ENCODE measurements around the gene OTUB1.

DNA sequence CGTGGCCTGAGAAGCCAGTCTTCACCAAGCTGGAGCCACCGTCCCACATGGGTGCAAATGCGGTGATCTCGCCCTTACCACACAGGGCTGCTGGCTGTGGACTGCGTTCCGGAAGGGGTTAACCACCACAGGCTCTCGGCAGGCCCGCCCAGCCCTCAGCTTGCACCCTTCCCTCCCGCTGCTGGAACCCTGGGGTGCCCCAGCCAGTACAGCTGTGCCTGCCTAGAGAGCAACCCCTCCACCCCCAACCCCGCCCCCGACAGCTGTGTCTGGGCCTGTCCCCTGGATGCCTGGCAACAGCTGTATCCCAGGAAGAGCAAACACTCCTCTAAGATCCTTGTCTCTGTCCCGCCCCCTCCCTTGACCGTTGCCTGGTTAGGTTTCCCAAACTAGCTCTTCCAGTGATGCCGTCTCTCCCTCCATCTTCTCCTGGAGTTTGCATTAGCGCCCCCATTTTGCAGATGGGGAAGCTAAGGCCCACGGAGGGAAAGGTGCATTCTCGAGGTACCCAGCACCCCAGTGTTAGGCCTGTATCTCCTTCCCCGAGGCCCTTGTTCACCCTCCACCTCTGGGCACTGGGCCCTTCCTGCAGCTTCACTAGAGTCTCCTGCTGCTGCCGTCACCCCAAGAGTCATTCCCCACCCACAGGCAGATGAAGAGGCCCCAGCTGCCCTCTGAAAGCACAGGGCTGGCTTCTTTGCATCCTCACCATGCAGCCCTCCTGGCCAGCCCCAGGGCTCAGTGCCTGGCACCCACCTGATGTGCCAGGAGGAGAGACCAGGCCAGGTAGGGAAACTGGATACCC, 24.4 kb upstream of the OTUB1 start:
- TF ChIP-seq, protein P1, sequence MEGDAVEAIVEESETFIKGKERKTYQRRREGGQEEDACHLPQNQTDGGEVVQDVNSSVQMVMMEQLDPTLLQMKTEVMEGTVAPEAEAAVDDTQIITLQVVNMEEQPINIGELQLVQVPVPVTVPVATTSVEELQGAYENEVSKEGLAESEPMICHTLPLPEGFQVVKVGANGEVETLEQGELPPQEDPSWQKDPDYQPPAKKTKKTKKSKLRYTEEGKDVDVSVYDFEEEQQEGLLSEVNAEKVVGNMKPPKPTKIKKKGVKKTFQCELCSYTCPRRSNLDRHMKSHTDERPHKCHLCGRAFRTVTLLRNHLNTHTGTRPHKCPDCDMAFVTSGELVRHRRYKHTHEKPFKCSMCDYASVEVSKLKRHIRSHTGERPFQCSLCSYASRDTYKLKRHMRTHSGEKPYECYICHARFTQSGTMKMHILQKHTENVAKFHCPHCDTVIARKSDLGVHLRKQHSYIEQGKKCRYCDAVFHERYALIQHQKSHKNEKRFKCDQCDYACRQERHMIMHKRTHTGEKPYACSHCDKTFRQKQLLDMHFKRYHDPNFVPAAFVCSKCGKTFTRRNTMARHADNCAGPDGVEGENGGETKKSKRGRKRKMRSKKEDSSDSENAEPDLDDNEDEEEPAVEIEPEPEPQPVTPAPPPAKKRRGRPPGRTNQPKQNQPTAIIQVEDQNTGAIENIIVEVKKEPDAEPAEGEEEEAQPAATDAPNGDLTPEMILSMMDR (IDR thresholded peaks at IDR 0.05), result no peak
- TF ChIP-seq EZH2 (IDR thresholded peaks at IDR 0.05; ENCODE audit: borderline replicate concordance, insufficient read depth, low read depth, low read length, poor library complexity, severe bottlenecking), result no peak
